IPS-20b (cell line): Measurements from ENCODE around the gene RFESD.
"Not testable (repeated sequence)": the region's sequence is repeated elsewhere in the genome, so short reads cannot be mapped to it uniquely, and the experiment has no call there.

Experiments
- H3K27ac ChIP-seq: one replicate; pipeline ENCODE4 v1.5.1; 2013; ENCODE audit warnings: low read length
- H3K27me3 ChIP-seq: 2 replicates; pipeline ENCODE4 v1.6.1; 2013; ENCODE audit warnings: mild to moderate bottlenecking, low read length, inconsistent platforms; ENCODE audit not compliant: insufficient read depth
- H3K36me3 ChIP-seq: 2 replicates; pipeline ENCODE4 v1.6.1; 2013; ENCODE audit warnings: low read depth, mild to moderate bottlenecking, inconsistent platforms, low read length, moderate library complexity; ENCODE audit not compliant: insufficient read depth
- H3K4me1 ChIP-seq: 2 replicates; pipeline ENCODE4 v1.6.1; 2013; ENCODE audit warnings: mild to moderate bottlenecking, control low read depth, inconsistent platforms, low read length, moderate library complexity; ENCODE audit not compliant: insufficient read depth
- H3K4me3 ChIP-seq: 2 replicates; pipeline ENCODE4 v1.5.1; 2013; ENCODE audit warnings: mild to moderate bottlenecking, low read length, inconsistent platforms
- H3K9ac ChIP-seq: 2 replicates; pipeline ENCODE4 v1.6.1; 2013; ENCODE audit warnings: low read depth, mild to moderate bottlenecking, inconsistent platforms, low read length, moderate library complexity
- H3K9me3 ChIP-seq: 2 replicates; pipeline ENCODE4 v1.6.1; 2013; ENCODE audit warnings: mild to moderate bottlenecking, low read depth, low read length, inconsistent platforms; ENCODE audit not compliant: insufficient read depth

Gene RFESD

DNA sequence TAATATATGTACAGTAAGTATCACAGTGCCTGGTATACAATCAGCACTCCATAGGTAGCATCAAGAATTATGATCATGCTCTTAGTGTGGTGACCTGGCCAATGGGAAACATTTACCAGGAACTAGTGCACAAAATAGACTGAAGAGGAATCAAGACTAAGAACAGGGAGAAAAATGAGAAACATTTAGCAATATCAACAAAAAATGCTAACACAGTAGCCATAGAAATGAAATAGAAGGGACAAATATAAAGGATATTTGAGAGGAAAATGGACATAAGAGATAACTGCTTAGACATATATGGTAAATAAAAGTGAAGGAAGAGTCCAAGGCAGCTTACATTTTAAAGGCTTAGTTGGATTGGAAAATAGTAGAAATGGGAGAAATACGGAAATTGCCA lies 52.8 kb downstream of the RFESD start:
- no peaks in the 10 kb centered on the region for H3K4me1 ChIP-seq
- H3K9ac ChIP-seq = no peak overlapping the region
- H3K27me3 ChIP-seq = no peaks in the 10 kb centered on the region
- no peaks in the 10 kb centered on the region for H3K36me3 ChIP-seq
- no peak overlapping the region for H3K27ac ChIP-seq
- no peak overlapping the region for H3K4me3 ChIP-seq
- no peaks in the 10 kb centered on the region for H3K9me3 ChIP-seq

DNA sequence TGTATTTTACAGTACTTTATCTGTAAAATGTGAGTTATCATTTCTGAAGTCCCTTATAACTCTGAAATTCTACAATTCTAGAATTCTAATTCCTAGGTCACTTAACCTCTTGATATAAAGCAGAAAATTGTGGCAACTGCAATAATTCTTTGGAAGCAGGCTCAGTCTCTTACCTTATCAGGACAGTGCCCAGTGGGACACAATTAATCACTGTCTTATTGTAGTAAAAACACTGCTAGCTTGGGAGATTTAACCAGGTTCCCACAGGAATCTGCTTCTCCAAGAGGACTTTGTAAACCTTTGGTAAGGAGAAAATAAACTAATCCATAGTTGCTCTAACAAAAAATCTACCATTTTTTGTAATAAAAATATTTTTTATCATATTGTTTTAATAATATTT lies 54.5 kb downstream of the RFESD start:
- no peaks in the 10 kb centered on the region for H3K4me1 ChIP-seq
- H3K27ac ChIP-seq = no peak overlapping the region
- H3K4me3 ChIP-seq = no peak overlapping the region
- H3K36me3 ChIP-seq = no peaks in the 10 kb centered on the region
- H3K27me3 ChIP-seq = no peaks in the 10 kb centered on the region
- H3K9ac ChIP-seq = no peak overlapping the region
- no peaks in the 10 kb centered on the region for H3K9me3 ChIP-seq

DNA sequence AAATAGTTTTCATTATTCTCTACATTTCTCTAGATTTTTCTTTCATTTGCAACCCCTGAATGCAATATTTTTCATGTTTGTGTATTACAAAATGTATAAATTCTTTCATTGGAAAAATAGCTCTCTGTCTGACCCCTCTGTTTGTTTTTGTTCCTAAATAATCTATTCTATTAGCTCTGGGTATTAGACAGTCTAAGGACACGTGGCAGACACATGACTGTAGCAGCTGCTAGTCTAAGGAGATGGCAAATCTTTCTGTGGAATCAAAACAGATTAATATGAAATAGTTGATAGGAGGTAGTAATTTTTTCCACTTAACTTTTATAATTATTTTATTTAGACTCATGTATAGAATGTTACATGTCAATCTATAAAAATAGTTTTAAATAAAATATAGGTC lies 57.6 kb downstream of the RFESD start:
- Histone ChIP-seq H3K27ac (no peak overlapping the region), H3K36me3 (no peaks in the 10 kb centered on the region), H3K27me3 (no peaks in the 10 kb centered on the region), H3K4me1 (no peaks in the 10 kb centered on the region), H3K9me3 (no peaks in the 10 kb centered on the region), H3K4me3 (no peak overlapping the region), H3K9ac (no peak overlapping the region)

DNA sequence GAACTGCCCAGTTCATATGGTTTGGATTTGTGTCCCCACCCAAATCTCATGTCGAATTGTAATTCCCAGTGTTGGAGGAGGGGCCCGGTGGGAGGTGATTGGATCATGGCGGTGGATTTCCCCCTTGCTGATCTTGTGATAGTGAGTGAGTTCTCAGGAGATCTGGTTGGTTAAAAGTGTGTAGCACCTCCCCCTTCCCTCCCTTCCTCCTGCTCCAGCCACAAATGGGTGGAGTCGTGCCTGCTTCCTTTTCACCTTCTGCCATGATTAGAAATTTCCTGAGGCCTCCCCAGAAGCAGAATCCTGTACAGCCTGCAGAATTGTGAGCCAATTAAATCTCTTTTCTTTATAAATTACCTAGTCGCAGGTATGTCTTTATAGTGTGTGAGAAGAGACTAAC lies 59.6 kb downstream of the RFESD start:
- not testable (repeated sequence) for H3K4me1 ChIP-seq, H3K9ac ChIP-seq, H3K36me3 ChIP-seq, H3K4me3 ChIP-seq, H3K27me3 ChIP-seq, H3K9me3 ChIP-seq, H3K27ac ChIP-seq

DNA sequence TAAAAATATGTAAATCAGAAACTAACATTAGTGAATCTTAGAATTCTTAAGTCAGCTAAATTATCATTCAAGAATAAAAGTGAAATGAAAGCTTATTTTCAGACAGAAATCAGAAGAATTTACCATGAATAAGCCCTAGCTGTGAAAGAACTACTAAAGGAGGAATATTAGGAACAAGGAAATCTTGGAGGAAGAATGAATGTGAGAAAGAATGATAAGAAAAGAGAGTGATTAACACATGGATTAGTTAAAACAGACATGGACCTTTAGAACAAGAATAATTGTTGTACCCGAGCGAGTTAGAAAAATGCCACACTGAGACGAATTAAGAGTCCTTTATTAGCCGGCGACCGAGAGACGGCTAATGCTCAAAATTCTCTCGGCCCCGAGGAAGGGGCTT lies 60.5 kb downstream of the RFESD start:
- no peak overlapping the region for H3K9ac ChIP-seq

More for the DNA sequence above, 60.5 kb downstream of the RFESD start:
- no peak overlapping the region for H3K4me3 ChIP-seq
- no peak overlapping the region for H3K27ac ChIP-seq
- no peaks in the 10 kb centered on the region for H3K36me3 ChIP-seq
- H3K27me3 ChIP-seq = peaks cover 10% of the 10 kb centered on the region; the same call in 1 of the 2 replicates
- H3K9me3 ChIP-seq = no peaks in the 10 kb centered on the region
- H3K4me1 ChIP-seq = peaks cover 6% of the 10 kb centered on the region; the same call in 1 of the 2 replicates
